ENCODE data around the gene TMC8.
A peak's percentile ranks its signal among the peaks of the same experiment; 100 is the strongest.

The TMC8 gene

DNA sequence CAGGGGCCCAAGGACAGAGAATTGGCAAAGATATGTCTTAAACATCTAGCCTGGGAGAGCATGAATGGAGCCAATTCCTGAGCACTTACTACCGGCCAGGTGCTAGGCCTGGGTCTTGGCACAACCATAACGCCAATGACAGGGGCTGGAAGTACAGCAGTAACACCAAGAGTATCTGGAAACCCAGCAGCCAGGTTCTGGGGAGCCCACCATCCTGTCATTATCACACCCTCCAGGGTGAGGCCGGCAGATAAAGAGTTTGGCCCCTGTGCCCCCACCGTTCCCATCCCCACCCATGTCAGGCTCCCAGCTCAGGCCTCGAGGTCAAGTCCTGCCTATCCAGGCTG, 508 bp upstream of the TMC8 start:
- Histone ChIP-seq H3K4me3 (ENCODE audit: insufficient read depth, low read length, poor library complexity, severe bottlenecking) (peak overlapping the region; percentile 78), H3K27ac (ENCODE audit: low read depth, low read length) (peak overlapping the region; percentile 95), H3K4me2 (ENCODE audit: low read depth, low read length, poor library complexity, severe bottlenecking) (peak overlapping the region; percentile 85)

GRCh38 chr17:78131172-78132083, 857 bp downstream of the TMC8 start:
- Histone ChIP-seq H3K79me2 (ENCODE audit: insufficient read depth, low read length) (peaks cover 33% of the 10 kb centered on the region), H3K4me3 (ENCODE audit: insufficient read depth, low read length, poor library complexity, severe bottlenecking) (peak overlapping the region; percentile 78), H3K36me3 (ENCODE audit: low read length) (no peaks in the 10 kb centered on the region; the same call in 1 of the 2 replicates), H3K9me3 (ENCODE audit: insufficient read depth, low read length) (no peaks in the 10 kb centered on the region), H3K9me2 (replicated peaks; ENCODE audit: insufficient read depth, low read length) (no peaks in the 10 kb centered on the region), H3K27me3 (ENCODE audit: low read length) (no peaks in the 10 kb centered on the region), H2AFZ (ENCODE audit: low read depth, low read length, severe bottlenecking) (no peak overlapping the region), H3K27ac (ENCODE audit: low read depth, low read length) (peak overlapping the region; percentile 95), H4K20me1 (ENCODE audit: low read depth, low read length) (no peaks in the 10 kb centered on the region), H3F3A (ENCODE audit: insufficient read depth) (peaks cover 47% of the 10 kb centered on the region), H3K9ac (ENCODE audit: low read length) (peak overlapping the region; percentile 87), H3K4me2 (ENCODE audit: low read depth, low read length, poor library complexity, severe bottlenecking) (peak overlapping the region; percentile 85)
- TF ChIP-seq, protein P1, sequence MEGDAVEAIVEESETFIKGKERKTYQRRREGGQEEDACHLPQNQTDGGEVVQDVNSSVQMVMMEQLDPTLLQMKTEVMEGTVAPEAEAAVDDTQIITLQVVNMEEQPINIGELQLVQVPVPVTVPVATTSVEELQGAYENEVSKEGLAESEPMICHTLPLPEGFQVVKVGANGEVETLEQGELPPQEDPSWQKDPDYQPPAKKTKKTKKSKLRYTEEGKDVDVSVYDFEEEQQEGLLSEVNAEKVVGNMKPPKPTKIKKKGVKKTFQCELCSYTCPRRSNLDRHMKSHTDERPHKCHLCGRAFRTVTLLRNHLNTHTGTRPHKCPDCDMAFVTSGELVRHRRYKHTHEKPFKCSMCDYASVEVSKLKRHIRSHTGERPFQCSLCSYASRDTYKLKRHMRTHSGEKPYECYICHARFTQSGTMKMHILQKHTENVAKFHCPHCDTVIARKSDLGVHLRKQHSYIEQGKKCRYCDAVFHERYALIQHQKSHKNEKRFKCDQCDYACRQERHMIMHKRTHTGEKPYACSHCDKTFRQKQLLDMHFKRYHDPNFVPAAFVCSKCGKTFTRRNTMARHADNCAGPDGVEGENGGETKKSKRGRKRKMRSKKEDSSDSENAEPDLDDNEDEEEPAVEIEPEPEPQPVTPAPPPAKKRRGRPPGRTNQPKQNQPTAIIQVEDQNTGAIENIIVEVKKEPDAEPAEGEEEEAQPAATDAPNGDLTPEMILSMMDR (IDR thresholded peaks at IDR 0.05; ENCODE audit: insufficient read depth, low read length, poor library complexity, severe bottlenecking): no peak
- no peak for TF ChIP-seq EZH2phosphoT487 (conservative IDR thresholded peaks at IDR 0.05; ENCODE audit: low read length)

More for the DNA sequence above, 508 bp upstream of the TMC8 start:
- Histone ChIP-seq H3K79me2 (ENCODE audit: insufficient read depth, low read length) (peaks cover 45% of the 10 kb centered on the region), H2AFZ (ENCODE audit: low read depth, low read length, severe bottlenecking) (no peak overlapping the region), H3K27me3 (ENCODE audit: low read length) (no peaks in the 10 kb centered on the region), H3K9me2 (replicated peaks; ENCODE audit: insufficient read depth, low read length) (no peaks in the 10 kb centered on the region), H4K20me1 (ENCODE audit: low read depth, low read length) (no peaks in the 10 kb centered on the region), H3K36me3 (ENCODE audit: low read length) (no peaks in the 10 kb centered on the region; the same call in 1 of the 2 replicates), H3K9ac (ENCODE audit: low read length) (peak overlapping the region; percentile 87), H3K9me3 (ENCODE audit: insufficient read depth, low read length) (no peaks in the 10 kb centered on the region), H3F3A (ENCODE audit: insufficient read depth) (peaks cover 47% of the 10 kb centered on the region)
- TF ChIP-seq, protein P1 (IDR thresholded peaks at IDR 0.05; ENCODE audit: insufficient read depth, low read length, poor library complexity, severe bottlenecking): no peak
- no peak for TF ChIP-seq EZH2phosphoT487 (conservative IDR thresholded peaks at IDR 0.05; ENCODE audit: low read length)

GRCh38 chr17:78132084-78132676, 1.6 kb downstream of the TMC8 start:
- Histone ChIP-seq H4K20me1 (ENCODE audit: low read depth, low read length) (no peaks in the 10 kb centered on the region), H3K36me3 (ENCODE audit: low read length) (no peaks in the 10 kb centered on the region; the same call in 1 of the 2 replicates), H3K9ac (ENCODE audit: low read length) (peak overlapping the region; percentile 87), H3K4me3 (ENCODE audit: insufficient read depth, low read length, poor library complexity, severe bottlenecking) (peak overlapping the region; percentile 78), H3K4me2 (ENCODE audit: low read depth, low read length, poor library complexity, severe bottlenecking) (peak overlapping the region; percentile 85), H3K9me3 (ENCODE audit: insufficient read depth, low read length) (no peaks in the 10 kb centered on the region), H3F3A (ENCODE audit: insufficient read depth) (peaks cover 45% of the 10 kb centered on the region), H3K79me2 (ENCODE audit: insufficient read depth, low read length) (peaks cover 27% of the 10 kb centered on the region), H2AFZ (ENCODE audit: low read depth, low read length, severe bottlenecking) (no peak overlapping the region), H3K9me2 (replicated peaks; ENCODE audit: insufficient read depth, low read length) (no peaks in the 10 kb centered on the region), H3K27me3 (ENCODE audit: low read length) (no peaks in the 10 kb centered on the region), H3K27ac (ENCODE audit: low read depth, low read length) (peak overlapping the region; percentile 95)
- TF ChIP-seq, protein P1 (IDR thresholded peaks at IDR 0.05; ENCODE audit: insufficient read depth, low read length, poor library complexity, severe bottlenecking): no peak
- TF ChIP-seq EZH2phosphoT487 (conservative IDR thresholded peaks at IDR 0.05; ENCODE audit: low read length): no peak
